Psoas muscle (tissue), 8 donors: ENCODE measurements around the gene PTTG1IP. TPM values are rescaled to one million over a fixed set of nuclear protein-coding genes. Genes with fewer than 3 reads are reported as not detected.
A peak's percentile ranks its signal among the peaks of the same experiment; 100 is the strongest.

Experiments used
- ATAC-seq, 4 donors: fragments of 200-7000 bp; cut with Tn5 transposase; one replicate each; pipeline ENCODE4 v1.9.1; 2020; ENCODE audit warnings: moderate library complexity in 3 of 4, mild to moderate bottlenecking in 2 of 4
- DNase-seq, 2 donors: peaks; one replicate each; pipeline ENCODE4 v3.0.0-alpha.2; 2020
- H3K27ac ChIP-seq: fragments of 200-600 bp; one replicate; pipeline ENCODE4 v1.8.0; 2022
- H3K27me3 ChIP-seq, 3 donors: fragments of 200-600 bp in 1 of 3; one replicate each; pipeline versions ENCODE4 v1.6.1 to v1.8.0; 2013 to 2022; ENCODE audit warnings: low read length in 2 of 3, mild to moderate bottlenecking in 2 of 3, moderate library complexity in 1 of 3; ENCODE audit not compliant: insufficient read depth in 3 of 3
- H3K36me3 ChIP-seq, 2 donors: fragments of 200-600 bp in 1 of 2; one replicate each; pipeline versions ENCODE4 v1.6.1 to v1.8.0; 2013 to 2022; ENCODE audit warnings: low read depth in 1 of 2, mild to moderate bottlenecking in 1 of 2, moderate library complexity in 1 of 2; ENCODE audit not compliant: insufficient read depth in 1 of 2
- H3K4me1 ChIP-seq: fragments of 200-600 bp; one replicate; pipeline ENCODE4 v1.8.0; 2022
- H3K4me3 ChIP-seq: fragments of 200-600 bp; one replicate; pipeline ENCODE4 v1.8.0; 2022; ENCODE audit warnings: mild to moderate bottlenecking
- H3K9me3 ChIP-seq: fragments of 200-600 bp; one replicate; pipeline ENCODE4 v1.8.0; 2022
- CTCF ChIP-seq: fragments of 200-600 bp; IDR thresholded peaks from one replicate; pipeline ENCODE4 v1.8.0; 2022; ENCODE audit warnings: antibody characterized with exemption
- WGBS, 3 donors: extraction: QIAGEN DNeasy Blood & Tissue Kit; methylation state at CpG; one replicate each; pipeline versions ENCODE4 v1.1.6 to v1.1.7; 2013; 5-methylcytosine and 5-hydroxymethylcytosine counted together
- intact Hi-C, 2 donors: fragments of 100-400 bp; cut with DNase I; formaldehyde crosslinking; loops; one replicate each; pipeline versions ENCODE4 v1.11.0 to v1.14.2; 2022
- polyA plus RNA-seq, 3 donors: library from polyadenylated mRNA; stranded (reverse); fragments of 200-250 nt; gene quantifications; one replicate each; pipeline ENCODE4 v1.2.3, GENCODE V29; 2013
- total RNA-seq, 4 donors: library from RNA; stranded (reverse); fragmentation: NEBNext Ultra II Directional in 2 of 4; extraction: Animal tissue kit (Norgen Biotek cat#: 25700) in 2 of 4; gene quantifications; one replicate each; pipeline versions ENCODE4 v1.2.1 to v1.2.4, GENCODE V29; 2021 to 2023
- donor health status: healthy with polysubstance abuse.
- donor health status: DM: no; HTN: no; CAD: no; lungs with moderate emphysema.
- donor health status: Bipolar disorder and iron deficiency.
- donor health status: healthy.
- donor health status: DM: yes; HTN: yes; CAD: no.
- donor health status: DM: no; HTN: no; CAD: no.
- donor health status: DM: no; HTN: no; CAD: no.
- donor health status: DM: yes; HTN: yes; CAD: no.

Gene PTTG1IP
- total and polyA plus RNA-seq, 7 donors: 49.6 to 108 (median 68.3) TPM

- Histone ChIP-seq H3K27me3 (peaks cover 0 to 22% (median 0%) of the 10 kb centered on the region in 3 donors), H3K4me3 (no peak overlapping the region), H3K27ac (no peak overlapping the region), H3K9me3 (no peaks in the 10 kb centered on the region), H3K36me3 (no peaks in the 10 kb centered on the region), H3K4me1 (peaks cover 9% of the 10 kb centered on the region)
- TF ChIP-seq CTCF: no peak
- DNase-seq (peak in 1 of 2 donors; percentile 23), ATAC-seq (peak in 3 of 4 donors; percentile 10 to 18 (median 12))
- WGBS, 3 donors: 73 to 81% (median 80%) methylated on average over 23 to 30 of the region's 30 CpGs
- intact Hi-C loops: no loop called here
These were observed 35.2 kb downstream of the PTTG1IP start for GRCh38 chr21:44838039-44838895.

- TF ChIP-seq CTCF: no peak
- intact Hi-C loops: no loop called here
- H3K9me3 ChIP-seq: no peaks in the 10 kb centered on the region
- DNase-seq (peak in 1 of 2 donors; percentile 26), ATAC-seq (peak in 2 of 4 donors; percentile 9 to 39)
- peaks cover 0 to 14% (median 0%) of the 10 kb centered on the region in 3 donors for H3K27me3 ChIP-seq
- no peak overlapping the region for H3K4me3 ChIP-seq
- H3K4me1 ChIP-seq: peaks cover 9% of the 10 kb centered on the region
- no peaks in the 10 kb centered on the region for H3K36me3 ChIP-seq
- WGBS, 3 donors: 64 to 75% (median 67%) methylated on average over 11 to 13 of the region's 13 CpGs
- no peak overlapping the region for H3K27ac ChIP-seq
These were observed 36.0 kb downstream of the PTTG1IP start for GRCh38 chr21:44837537-44837936.

- H3K27ac ChIP-seq: no peak overlapping the region
- peak in 1 of 2 donors; percentile 45 for DNase-seq
- intact Hi-C loops: no loop called here
- ATAC-seq: peak; percentile 45 to 67 (median 57)
- no peak for TF ChIP-seq CTCF
- peak overlapping the region; percentile 4 for H3K4me3 ChIP-seq
- no peaks in the 10 kb centered on the region for H3K36me3 ChIP-seq
- H3K27me3 ChIP-seq: peaks cover 0 to 12% (median 0%) of the 10 kb centered on the region in 3 donors
- H3K9me3 ChIP-seq: no peaks in the 10 kb centered on the region
- H3K4me1 ChIP-seq: peaks cover 9% of the 10 kb centered on the region
- 32 to 42% (median 39%) methylated on average over 37 of the region's 37 CpGs for WGBS, 3 donors
These were observed 36.6 kb downstream of the PTTG1IP start for GRCh38 chr21:44836666-44837471.

- no peak for TF ChIP-seq CTCF
- H3K9me3 ChIP-seq: no peaks in the 10 kb centered on the region
- 19 to 31% (median 22%) methylated on average over 3 of the region's 3 CpGs for WGBS, 3 donors
- no peak overlapping the region for H3K27ac ChIP-seq
- H3K27me3 ChIP-seq: peaks cover 0 to 6% (median 0%) of the 10 kb centered on the region in 3 donors
- intact Hi-C loops: no loop called here
- H3K4me3 ChIP-seq: peak overlapping the region; percentile 4
- no peaks in the 10 kb centered on the region for H3K36me3 ChIP-seq
- peaks cover 9% of the 10 kb centered on the region for H3K4me1 ChIP-seq
- no peak for DNase-seq
- ATAC-seq: no peak
These were observed 37.2 kb downstream of the PTTG1IP start for GRCh38 chr21:44836349-44836665.
